Colonic mucosa (tissue), 4 donors: ENCODE measurements around the gene BCL11A. TPM values are rescaled to one million over a fixed set of nuclear protein-coding genes. Genes with fewer than 3 reads are reported as not detected.

Source experiments
- DNase-seq: peaks from one replicate; pipeline ENCODE4 v3.0.0-alpha.2; 2020
- H3K27ac ChIP-seq: fragments of 200-600 bp; one replicate; pipeline ENCODE4 v1.8.0; 2021
- H3K27me3 ChIP-seq: fragments of 200-600 bp; one replicate; pipeline ENCODE4 v1.8.0; 2021
- H3K36me3 ChIP-seq: fragments of 200-600 bp; one replicate; pipeline ENCODE4 v1.8.0; 2021
- H3K4me1 ChIP-seq: fragments of 200-600 bp; one replicate; pipeline ENCODE4 v1.8.0; 2021; ENCODE audit warnings: mild to moderate bottlenecking
- H3K4me3 ChIP-seq: fragments of 200-600 bp; one replicate; pipeline ENCODE4 v1.8.0; 2021
- H3K9ac ChIP-seq, 2 donors: one replicate each; pipeline ENCODE4 v1.7.0; 2013; ENCODE audit warnings: control low read depth in 2 of 2, low read depth in 2 of 2, low read length in 2 of 2
- H3K9me3 ChIP-seq: fragments of 200-600 bp; one replicate; pipeline ENCODE4 v1.8.0; 2021
- CTCF ChIP-seq: fragments of 200-600 bp; IDR thresholded peaks from one replicate; pipeline ENCODE4 v1.8.0; 2022; ENCODE audit warnings: antibody characterized with exemption, mild to moderate bottlenecking
- intact Hi-C: fragments of 100-400 bp; cut with DNase I; formaldehyde crosslinking; loops from one replicate; pipeline ENCODE4 v1.14.1; 2022
- total RNA-seq, 2 donors: library from RNA; stranded (reverse); fragmentation: NEBNext Ultra II Directional in 1 of 2; extraction: Animal tissue kit (Norgen Biotek cat#: 25700) in 1 of 2; gene quantifications; one replicate each; pipeline ENCODE4 v1.2.1, GENCODE V29; 2021
- donor health status: healthy.
- donor health status: DM: no; HTN: no; CAD: no.
- donor health status: DM: no; HTN: no; CAD: no.

The BCL11A gene
- total RNA-seq, 2 donors from 2014 or later = 22.9 to 27.1 TPM

GRCh38 chr2:60548845-60549237, 4.6 kb downstream of the BCL11A start:
- intact Hi-C loops = no loop called here
- H3K9ac ChIP-seq = peak overlapping the region; percentile 64 to 88
- no peaks in the 10 kb centered on the region for H3K27me3 ChIP-seq
- no peaks in the 10 kb centered on the region for H3K36me3 ChIP-seq
- peak overlapping the region; percentile 73 for H3K4me3 ChIP-seq
- H3K4me1 ChIP-seq = peaks cover 8% of the 10 kb centered on the region
- TF ChIP-seq CTCF = no peak
- peak overlapping the region; percentile 78 for H3K27ac ChIP-seq
- DNase-seq = no peak
- no peaks in the 10 kb centered on the region for H3K9me3 ChIP-seq

GRCh38 chr2:60548311-60548710, 5.1 kb downstream of the BCL11A start:
- TF ChIP-seq CTCF = no peak
- Histone ChIP-seq H3K9me3 (no peaks in the 10 kb centered on the region), H3K36me3 (no peaks in the 10 kb centered on the region), H3K4me1 (peaks cover 8% of the 10 kb centered on the region), H3K4me3 (peak overlapping the region; percentile 73), H3K9ac (peak overlapping the region in 1 of 2 donors; percentile 88), H3K27ac (peak overlapping the region; percentile 78), H3K27me3 (no peaks in the 10 kb centered on the region)
- no peak for DNase-seq
- intact Hi-C loops = no loop called here

- no peak overlapping the region for H3K27ac ChIP-seq
- DNase-seq = no peak
These were observed 5.6 kb downstream of the BCL11A start for GRCh38 chr2:60547841-60548240.

GRCh38 chr2:60546756-60547420, 6.6 kb downstream of the BCL11A start:
- H3K27ac ChIP-seq = peak overlapping the region; percentile 19
- no peak overlapping the region for H3K4me3 ChIP-seq

More at GRCh38 chr2:60547841-60548240, 5.6 kb downstream of the BCL11A start:
- no peaks in the 10 kb centered on the region for H3K27me3 ChIP-seq
- peak overlapping the region in 1 of 2 donors; percentile 60 for H3K9ac ChIP-seq
- H3K4me3 ChIP-seq = no peak overlapping the region
- TF ChIP-seq CTCF = no peak
- intact Hi-C loops = no loop called here
- H3K36me3 ChIP-seq = no peaks in the 10 kb centered on the region
- H3K9me3 ChIP-seq = no peaks in the 10 kb centered on the region
- peaks cover 8% of the 10 kb centered on the region for H3K4me1 ChIP-seq

DNA sequence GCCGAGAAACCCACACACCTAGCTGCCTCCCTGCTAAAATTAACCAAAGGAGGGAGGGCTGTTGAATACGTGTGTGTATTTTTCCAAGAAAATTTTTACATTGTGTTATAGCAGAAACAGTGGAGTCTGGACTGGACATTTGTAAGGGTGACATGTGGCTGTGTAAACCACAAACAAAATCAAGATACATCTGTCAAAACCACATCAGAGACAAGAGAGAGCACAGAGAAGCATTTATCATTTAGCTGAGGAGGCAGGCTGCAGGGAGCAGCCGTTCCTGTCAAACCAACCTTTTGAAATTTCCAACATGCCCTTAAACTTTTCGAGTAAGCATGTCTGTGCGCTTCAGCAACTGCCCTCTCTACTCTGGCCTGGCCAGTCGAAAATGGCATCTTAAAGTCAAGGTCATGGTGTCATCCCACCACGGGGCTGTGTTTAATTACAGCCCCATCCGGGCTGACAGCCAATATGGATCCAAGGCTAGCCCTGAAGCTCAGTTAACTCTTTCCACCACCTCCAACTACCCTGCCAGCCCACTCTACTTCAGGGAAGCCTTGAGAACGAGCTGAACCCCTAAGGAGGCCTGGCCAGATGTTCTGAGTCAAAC, 8.4 kb downstream of the BCL11A start:
- Histone ChIP-seq H3K27me3 (no peaks in the 10 kb centered on the region), H3K36me3 (no peaks in the 10 kb centered on the region), H3K27ac (no peak overlapping the region), H3K9me3 (no peaks in the 10 kb centered on the region), H3K4me3 (no peak overlapping the region), H3K4me1 (peaks cover 8% of the 10 kb centered on the region), H3K9ac (no peak overlapping the region)
- intact Hi-C loops = no loop called here
- no peak for DNase-seq
- no peak for TF ChIP-seq CTCF

More at GRCh38 chr2:60546756-60547420, 6.6 kb downstream of the BCL11A start:
- Histone ChIP-seq H3K9me3 (no peaks in the 10 kb centered on the region), H3K9ac (peak overlapping the region in 1 of 2 donors; percentile 16), H3K4me1 (peaks cover 8% of the 10 kb centered on the region), H3K36me3 (no peaks in the 10 kb centered on the region), H3K27me3 (no peaks in the 10 kb centered on the region)
- no peak for TF ChIP-seq CTCF
- intact Hi-C loops = no loop called here
- no peak for DNase-seq
